Kidney (tissue), 14 donors: ENCODE data around the gene PVALB. TPM values are rescaled to one million over a fixed set of nuclear protein-coding genes. Genes with fewer than 3 reads are reported as not detected.

Experiments
- DNase-seq, 5 donors: peaks; one replicate each; pipeline ENCODE4 v3.0.0-alpha.2; 2013 to 2020
- FAIRE-seq: peaks from 2 replicates; lab custom pipeline; 2012; peaks lifted over from hg19 to GRCh38; lab: Jason Lieb, UNC
- H3K27ac ChIP-seq, 2 donors: one replicate each; pipeline ENCODE4 v1.7.0; 2013; ENCODE audit warnings: low read depth in 2 of 2, low read length in 2 of 2, inconsistent platforms in 1 of 2
- H3K27me3 ChIP-seq: one replicate; pipeline ENCODE4 v1.7.1; 2013; ENCODE audit warnings: low read length, inconsistent platforms; ENCODE audit not compliant: control insufficient read depth, insufficient read depth
- H3K36me3 ChIP-seq, 3 donors: one replicate each; pipeline versions ENCODE4 v1.7.0 to v1.7.1; 2013; ENCODE audit warnings: low read length in 3 of 3, control low read depth in 1 of 3, inconsistent platforms in 1 of 3; ENCODE audit not compliant: insufficient read depth in 3 of 3, control insufficient read depth in 2 of 3
- H3K4me1 ChIP-seq, 3 donors: one replicate each; pipeline versions ENCODE4 v1.7.0 to v1.7.1; 2013; ENCODE audit warnings: low read length in 3 of 3, inconsistent platforms in 1 of 3, low read depth in 1 of 3; ENCODE audit not compliant: control insufficient read depth in 2 of 3, insufficient read depth in 2 of 3
- H3K4me3 ChIP-seq, 3 donors: one replicate each; pipeline versions ENCODE4 v1.7.0 to v1.8.1; 2013; ENCODE audit warnings: low read length in 3 of 3, control low read depth in 1 of 3, inconsistent platforms in 1 of 3
- H3K9ac ChIP-seq, 3 donors: one replicate each; pipeline versions ENCODE4 v1.7.0 to v1.7.1; 2013; ENCODE audit warnings: low read length in 3 of 3, control low read depth in 1 of 3, inconsistent platforms in 1 of 3
- H3K9me3 ChIP-seq, 3 donors: one replicate each; pipeline versions ENCODE4 v1.7.0 to v1.7.1; 2013; ENCODE audit warnings: low read length in 3 of 3, control low read depth in 1 of 3, inconsistent platforms in 1 of 3; ENCODE audit not compliant: control insufficient read depth in 2 of 3, insufficient read depth in 1 of 3
- CTCF ChIP-seq: IDR thresholded peaks from 3 replicates; pipeline ENCODE4 v1.5.1; 2012; ENCODE audit warnings: mild to moderate bottlenecking, moderate library complexity, borderline replicate concordance; ENCODE audit not compliant: insufficient read depth; ENCODE audit errors: extremely low read depth
- intact Hi-C: fragments of 100-400 bp; cut with DNase I; formaldehyde crosslinking; loops from one replicate; pipeline ENCODE4 v1.11.1; 2022
- polyA plus RNA-seq: library from polyadenylated mRNA; stranded (reverse); fragments of 350-450 nt; fragmentation: Illumina TruSeq; extraction: RNeasy Lipid Tissue Mini Kit (QIAGEN cat#74804); gene quantifications from one replicate; pipeline ENCODE4 v1.2.3, GENCODE V29; 2014; ENCODE audit warnings: low read depth, low replicate concordance; ENCODE audit not compliant: insufficient read depth
- total RNA-seq: library from RNA; stranded (reverse); fragmentation: NEBNext Ultra II Directional; extraction: Animal tissue kit (Norgen Biotek cat#: 25700); gene quantifications from one replicate; pipeline ENCODE4 v1.2.1, GENCODE V29; 2021
- donor health status: control.
- donor health status: control.
- donor health status: control.
- donor health status: control.
- donor health status: control.
- donor health status: DM: yes; HTN: yes; CAD: no.
- donor health status: Normal renal cell carcinoma (clear cell type).

PVALB gene
- total and polyA plus RNA-seq, 2 donors from 2014 or later = 2.1 to 400 TPM

GRCh38 chr22:36760786-36761185 lies 56.0 kb downstream of the PVALB start:
- DNase-seq (no peak), FAIRE-seq (no peak)
- Histone ChIP-seq H3K9me3 (no peaks in the 10 kb centered on the region), H3K27ac (no peak overlapping the region), H3K9ac (no peak overlapping the region), H3K27me3 (no peaks in the 10 kb centered on the region), H3K4me1 (no peaks in the 10 kb centered on the region), H3K36me3 (peaks cover 0 to 5% (median 3%) of the 10 kb centered on the region in 3 donors), H3K4me3 (no peak overlapping the region)
- no peak for TF ChIP-seq CTCF
- intact Hi-C loops = no loop called here

- Histone ChIP-seq H3K27me3 (no peaks in the 10 kb centered on the region), H3K27ac (no peak overlapping the region), H3K36me3 (peaks cover 0 to 5% (median 3%) of the 10 kb centered on the region in 3 donors), H3K9ac (no peak overlapping the region), H3K9me3 (no peaks in the 10 kb centered on the region), H3K4me3 (no peak overlapping the region), H3K4me1 (no peaks in the 10 kb centered on the region)
- intact Hi-C loops = no loop called here
- no peak for DNase-seq
- TF ChIP-seq CTCF = no peak
- FAIRE-seq = no peak
These were observed 57.2 kb downstream of the PVALB start for GRCh38 chr22:36759481-36760159.

GRCh38 chr22:36758792-36759271 lies 58.0 kb downstream of the PVALB start:
- Histone ChIP-seq H3K9me3 (no peaks in the 10 kb centered on the region), H3K36me3 (peaks cover 0 to 5% (median 3%) of the 10 kb centered on the region in 3 donors), H3K4me1 (no peaks in the 10 kb centered on the region), H3K4me3 (no peak overlapping the region), H3K9ac (no peak overlapping the region), H3K27me3 (no peaks in the 10 kb centered on the region), H3K27ac (no peak overlapping the region)
- FAIRE-seq (no peak), DNase-seq (no peak)
- no peak for TF ChIP-seq CTCF
- intact Hi-C loops = no loop called here
